ENCODE measurements around the gene LAMB1.

LAMB1 gene

GRCh38 chr7:107917763-107918651 is 85.0 kb downstream of the LAMB1 start:
- TF ChIP-seq, protein P1, sequence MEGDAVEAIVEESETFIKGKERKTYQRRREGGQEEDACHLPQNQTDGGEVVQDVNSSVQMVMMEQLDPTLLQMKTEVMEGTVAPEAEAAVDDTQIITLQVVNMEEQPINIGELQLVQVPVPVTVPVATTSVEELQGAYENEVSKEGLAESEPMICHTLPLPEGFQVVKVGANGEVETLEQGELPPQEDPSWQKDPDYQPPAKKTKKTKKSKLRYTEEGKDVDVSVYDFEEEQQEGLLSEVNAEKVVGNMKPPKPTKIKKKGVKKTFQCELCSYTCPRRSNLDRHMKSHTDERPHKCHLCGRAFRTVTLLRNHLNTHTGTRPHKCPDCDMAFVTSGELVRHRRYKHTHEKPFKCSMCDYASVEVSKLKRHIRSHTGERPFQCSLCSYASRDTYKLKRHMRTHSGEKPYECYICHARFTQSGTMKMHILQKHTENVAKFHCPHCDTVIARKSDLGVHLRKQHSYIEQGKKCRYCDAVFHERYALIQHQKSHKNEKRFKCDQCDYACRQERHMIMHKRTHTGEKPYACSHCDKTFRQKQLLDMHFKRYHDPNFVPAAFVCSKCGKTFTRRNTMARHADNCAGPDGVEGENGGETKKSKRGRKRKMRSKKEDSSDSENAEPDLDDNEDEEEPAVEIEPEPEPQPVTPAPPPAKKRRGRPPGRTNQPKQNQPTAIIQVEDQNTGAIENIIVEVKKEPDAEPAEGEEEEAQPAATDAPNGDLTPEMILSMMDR (IDR thresholded peaks at IDR 0.05; ENCODE audit: low read depth, low read length), result no peak
- no peak overlapping the region for H3K4me3 ChIP-seq (ENCODE audit: low read depth, low read length)

DNA sequence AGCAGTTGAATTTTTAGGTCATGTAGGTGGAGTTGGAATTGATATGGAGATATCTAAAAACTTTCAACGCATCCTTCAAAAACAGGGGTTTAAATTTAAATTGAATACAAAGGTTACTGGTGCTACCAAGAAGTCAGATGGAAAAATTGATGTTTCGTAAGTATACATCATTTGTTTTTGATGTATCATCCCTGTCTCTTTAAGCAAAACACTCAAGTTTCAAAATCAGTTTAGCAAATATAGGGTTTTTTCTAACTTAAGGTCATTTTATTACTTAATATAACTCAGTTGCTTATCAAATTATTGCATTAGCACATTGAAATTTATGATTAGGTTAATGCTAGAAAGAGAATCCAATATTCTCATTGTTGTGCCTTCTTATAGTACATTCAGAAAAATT is 87.4 kb downstream of the LAMB1 start:
- TF ChIP-seq, protein P1 (IDR thresholded peaks at IDR 0.05; ENCODE audit: low read depth, low read length), result no peak
- H3K4me3 ChIP-seq (ENCODE audit: low read depth, low read length), result no peak overlapping the region

DNA sequence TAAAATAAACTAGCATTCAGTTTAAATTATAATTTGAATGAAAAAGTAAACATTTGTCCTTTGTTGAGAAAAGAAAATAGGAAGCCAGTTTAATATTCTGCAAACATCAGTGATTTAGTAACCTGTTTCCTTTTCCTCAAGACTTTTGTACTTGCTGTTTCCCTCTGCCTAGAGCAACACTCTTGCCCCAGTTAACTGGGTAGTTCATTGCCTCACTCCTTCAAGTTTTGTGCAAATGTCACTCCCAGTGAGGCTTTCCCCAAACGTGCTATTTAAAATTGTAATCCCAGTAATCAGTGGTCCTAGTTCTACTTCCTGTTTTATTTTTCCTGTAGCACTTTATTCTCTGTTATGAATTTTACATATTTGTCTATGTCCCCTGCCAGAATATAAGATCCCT is 88.1 kb downstream of the LAMB1 start:
- TF ChIP-seq, protein P1 (IDR thresholded peaks at IDR 0.05; ENCODE audit: low read depth, low read length), result no peak
- H3K4me3 ChIP-seq (ENCODE audit: low read depth, low read length), result no peak overlapping the region

DNA sequence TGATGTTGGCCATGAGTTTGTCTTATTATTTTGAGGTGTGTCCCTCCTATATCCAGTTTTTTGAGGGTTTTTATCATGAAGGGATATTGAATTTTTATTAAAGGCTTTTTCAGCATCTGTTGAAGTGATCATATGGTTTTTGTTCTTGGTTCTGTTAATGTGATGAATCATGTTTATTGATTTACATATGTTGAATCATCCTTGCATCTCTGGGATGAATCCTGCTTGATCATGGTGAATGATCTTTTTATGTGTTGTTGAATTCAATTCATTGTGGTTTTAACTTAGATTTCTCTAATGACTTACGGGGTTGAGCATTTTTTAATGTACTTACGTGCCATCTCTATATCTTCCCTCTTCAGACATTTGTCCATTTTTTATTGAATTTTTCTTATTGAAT is 89.1 kb downstream of the LAMB1 start:
- TF ChIP-seq, protein P1 (IDR thresholded peaks at IDR 0.05; ENCODE audit: low read depth, low read length), result no peak
- H3K4me3 ChIP-seq (ENCODE audit: low read depth, low read length), result no peak overlapping the region

GRCh38 chr7:107911981-107912380 is 91.0 kb downstream of the LAMB1 start:
- TF ChIP-seq, protein P1 (IDR thresholded peaks at IDR 0.05; ENCODE audit: low read depth, low read length), result no peak
- no peak overlapping the region for H3K4me3 ChIP-seq (ENCODE audit: low read depth, low read length)

DNA sequence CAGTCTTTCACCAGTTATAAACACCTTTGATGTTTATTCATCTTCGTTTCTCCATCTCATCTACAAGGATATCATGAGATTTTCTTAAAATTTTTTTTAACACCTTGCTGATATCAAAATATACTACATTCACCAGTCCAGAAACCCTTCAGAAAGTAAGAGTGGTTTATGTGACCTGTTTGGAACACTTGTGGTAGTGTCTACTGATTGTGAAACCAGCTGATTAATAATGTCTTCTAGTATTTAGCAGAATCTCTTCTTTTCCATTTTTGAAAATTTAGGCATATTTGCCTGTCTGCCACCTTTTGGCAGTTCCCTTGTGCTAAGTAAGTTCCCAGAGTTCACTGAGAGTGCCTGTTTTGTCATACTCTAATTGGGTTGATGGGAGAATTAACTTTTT is 93.5 kb downstream of the LAMB1 start:
- no peak overlapping the region for H3K4me3 ChIP-seq (ENCODE audit: low read depth, low read length)
- TF ChIP-seq, protein P1 (IDR thresholded peaks at IDR 0.05; ENCODE audit: low read depth, low read length), result no peak

DNA sequence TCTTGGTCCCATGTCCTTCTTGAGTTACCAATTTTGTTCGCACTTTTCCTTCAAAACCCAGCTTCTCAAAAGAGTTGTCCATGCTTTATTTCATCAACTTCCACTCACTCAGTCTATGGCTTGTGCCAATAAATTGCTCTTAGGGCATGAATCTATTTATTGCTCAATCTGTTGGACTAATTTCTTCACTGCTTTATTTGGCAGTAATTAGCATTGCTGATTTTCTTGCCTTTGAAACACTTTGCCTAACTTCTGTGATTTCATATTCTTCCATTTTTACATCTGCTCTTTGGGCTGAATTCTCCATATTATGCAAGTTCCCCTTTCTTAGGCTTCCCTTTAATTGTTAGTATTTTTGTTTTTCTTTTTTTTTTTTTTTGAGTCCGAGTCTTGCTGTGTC is 95.2 kb downstream of the LAMB1 start:
- TF ChIP-seq, protein P1 (IDR thresholded peaks at IDR 0.05; ENCODE audit: low read depth, low read length), result no peak
- H3K4me3 ChIP-seq (ENCODE audit: low read depth, low read length), result no peak overlapping the region

All from WI38 (cell line).